Pulmonary artery endothelial cell (primary cell): ENCODE measurements around the gene NCBP2. TPM values are rescaled to one million over a fixed set of nuclear protein-coding genes. Genes with fewer than 3 reads are reported as not detected.

Experiments
- DNase-seq: peaks from one replicate; pipeline ENCODE4 v3.0.0-alpha.2; 2011; ENCODE audit warnings: low read depth, low spot score
- total RNA-seq: library from RNA; depleted of rRNA; stranded (reverse); fragments of >200 nt; gene quantifications from 2 replicates; pipeline ENCODE4 v1.2.3, GENCODE V29; 2014

The NCBP2 gene
- 70.6 and 85.5 TPM in 2 replicates for total RNA-seq

DNA sequence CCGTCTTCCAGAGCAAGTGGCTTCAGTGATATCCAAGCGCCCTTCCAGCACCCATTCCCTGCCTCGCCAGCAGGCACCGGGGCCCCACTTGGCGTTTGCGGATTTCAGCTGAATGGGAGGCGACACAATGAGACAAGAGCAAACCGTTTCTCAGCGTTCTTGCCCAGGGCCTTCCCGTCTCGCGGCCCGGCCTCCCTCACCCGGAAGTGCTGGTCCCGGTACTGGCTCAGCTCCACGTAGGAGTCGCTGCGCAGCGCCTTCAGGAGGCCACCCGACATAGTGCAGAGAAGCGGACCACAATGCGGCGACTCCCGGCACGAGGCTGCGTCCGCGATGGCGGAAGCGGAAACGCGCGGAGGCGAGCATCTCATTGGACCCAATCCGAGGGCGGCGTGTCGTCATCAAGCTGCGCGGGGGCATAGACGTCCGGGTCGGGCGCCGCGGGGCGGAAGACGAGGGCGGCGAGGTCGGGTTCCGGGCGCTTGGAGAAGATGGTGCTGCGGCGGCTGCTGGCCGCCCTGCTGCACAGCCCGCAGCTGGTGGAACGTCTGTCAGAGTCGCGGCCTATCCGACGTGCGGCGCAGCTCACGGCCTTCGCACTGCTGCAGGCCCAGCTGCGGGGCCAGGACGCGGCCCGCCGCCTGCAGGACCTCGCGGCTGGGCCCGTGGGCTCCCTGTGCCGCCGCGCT, at the start of gene NCBP2:
Gene NCBP2, minus strand, starts transcription at position 303 of the 689 bp plus-strand sequence. Its CDS starts 25 bp downstream, at position 278.
- peak; percentile 95 for DNase-seq

- DNase-seq = no peak
Measured at GRCh38 chr3:196991581-196992460, 49.5 kb upstream of the NCBP2 start.

DNA sequence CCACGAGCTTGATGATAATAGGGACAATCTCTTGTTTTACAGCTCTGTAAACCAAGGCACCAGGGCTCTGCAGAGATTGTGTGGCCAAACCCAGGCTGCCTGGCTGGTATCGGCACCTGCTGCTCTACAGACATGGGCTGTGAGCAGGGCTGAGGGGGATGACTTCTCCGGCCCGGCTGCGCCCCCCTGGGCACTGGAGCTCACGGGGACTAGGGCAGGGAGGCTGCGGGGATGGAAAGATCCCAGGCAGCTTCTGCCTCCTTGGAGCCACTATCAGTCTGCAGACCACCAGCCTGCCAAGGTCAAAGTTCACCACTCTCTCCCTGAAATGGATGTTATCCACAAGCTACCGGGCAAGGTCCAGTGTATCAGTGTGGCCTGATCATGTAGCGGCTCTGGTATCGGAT, 48.3 kb upstream of the NCBP2 start:
- no peak for DNase-seq

DNA sequence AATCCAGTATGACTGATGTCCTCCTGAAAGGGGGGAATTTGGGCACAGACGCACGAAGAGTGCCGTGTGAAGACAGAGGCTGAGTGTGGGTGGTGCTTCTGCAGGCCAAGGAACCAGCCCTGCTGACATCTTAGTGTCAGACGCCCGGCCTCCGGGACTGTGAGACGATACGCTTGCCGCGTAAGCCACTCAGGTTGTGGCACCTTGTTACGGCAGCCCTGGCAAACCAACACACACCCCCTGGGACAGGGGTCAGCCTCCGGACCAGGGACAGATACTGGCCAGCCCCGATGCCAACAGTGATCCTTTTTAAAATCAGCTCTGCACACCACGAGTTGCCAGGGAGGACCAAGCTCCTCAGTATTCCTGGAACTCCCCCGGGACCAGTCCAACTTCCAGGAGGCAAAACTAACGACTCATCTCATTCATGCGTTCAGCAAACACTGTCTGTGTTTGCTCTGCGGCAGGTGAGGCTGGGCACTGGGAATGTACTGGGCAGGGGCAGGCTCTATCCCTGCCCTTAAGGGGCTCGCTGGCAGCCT, 47.5 kb upstream of the NCBP2 start:
- no peak for DNase-seq

GRCh38 chr3:196988241-196989029, 46.1 kb upstream of the NCBP2 start:
- DNase-seq = no peak

DNA sequence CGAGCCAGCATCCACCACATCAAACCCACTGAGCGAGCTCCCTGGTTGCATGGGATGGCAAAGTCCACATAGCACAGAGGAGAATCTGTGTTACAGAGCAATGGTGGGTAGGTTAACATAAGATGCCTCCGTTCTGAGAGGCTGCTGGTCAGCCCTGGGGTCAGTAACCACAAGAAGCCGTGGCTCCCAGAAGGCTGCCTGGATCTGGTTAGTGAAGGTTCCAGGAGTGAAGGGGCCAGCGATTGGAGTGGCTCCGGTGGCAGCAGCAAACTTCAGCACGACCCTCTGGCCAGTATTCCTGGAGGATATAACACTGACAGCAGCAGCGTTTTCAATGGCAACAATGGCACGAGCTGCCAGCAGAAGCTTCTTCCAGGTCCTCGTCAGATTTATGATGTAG, 44.7 kb upstream of the NCBP2 start:
- no peak for DNase-seq

- DNase-seq = no peak
Measured at GRCh38 chr3:196985954-196986885, 43.9 kb upstream of the NCBP2 start.

- no peak for DNase-seq
Measured at GRCh38 chr3:196985298-196985697, 43.0 kb upstream of the NCBP2 start.

GRCh38 chr3:196983186-196983585, 40.9 kb upstream of the NCBP2 start:
- no peak for DNase-seq

DNA sequence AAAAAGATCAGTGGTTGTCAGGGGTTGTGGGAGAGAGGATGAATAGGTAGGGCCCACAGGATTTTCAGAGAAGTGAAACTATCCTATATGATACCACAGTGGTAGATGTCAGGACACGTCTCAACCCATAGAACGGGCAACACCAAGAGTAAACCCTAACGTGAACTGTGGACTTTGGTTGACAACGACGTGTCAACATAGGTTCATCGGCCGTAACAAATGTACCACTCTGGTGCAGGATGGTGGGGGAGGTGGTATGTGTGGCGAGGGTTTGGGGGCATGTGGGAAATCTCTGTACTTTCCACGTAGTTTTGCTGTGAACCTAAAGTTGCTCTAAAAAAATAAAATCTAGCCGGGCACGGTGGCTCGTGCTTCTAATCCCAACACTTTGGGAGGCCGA, 39.3 kb upstream of the NCBP2 start:
- no peak for DNase-seq

- no peak for DNase-seq
Measured at GRCh38 chr3:196979545-196979944, 37.2 kb upstream of the NCBP2 start.

- no peak for DNase-seq
Measured at GRCh38 chr3:196976941-196977340, 34.6 kb upstream of the NCBP2 start.

DNA sequence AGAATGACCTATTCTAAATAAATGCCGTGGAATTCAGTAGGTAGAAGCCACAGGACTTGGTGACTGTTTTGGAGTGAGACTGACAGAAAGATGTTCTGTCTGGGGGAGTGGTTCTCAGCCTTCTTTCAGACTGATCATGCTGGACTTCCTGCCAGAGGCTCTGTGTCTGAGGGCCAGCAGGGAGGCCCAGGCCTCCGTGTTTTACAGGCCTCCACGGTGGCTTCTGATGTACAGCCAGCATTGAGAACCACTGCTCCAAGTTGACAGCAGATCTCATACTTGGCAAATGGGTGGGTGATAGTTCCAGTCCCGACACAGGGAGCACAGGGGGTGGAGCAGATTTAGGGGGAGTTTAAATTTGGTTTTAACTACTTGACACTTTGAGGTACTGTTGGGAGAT, 33.0 kb upstream of the NCBP2 start:
- no peak for DNase-seq

GRCh38 chr3:196974661-196975060, 32.3 kb upstream of the NCBP2 start:
- no peak for DNase-seq

DNA sequence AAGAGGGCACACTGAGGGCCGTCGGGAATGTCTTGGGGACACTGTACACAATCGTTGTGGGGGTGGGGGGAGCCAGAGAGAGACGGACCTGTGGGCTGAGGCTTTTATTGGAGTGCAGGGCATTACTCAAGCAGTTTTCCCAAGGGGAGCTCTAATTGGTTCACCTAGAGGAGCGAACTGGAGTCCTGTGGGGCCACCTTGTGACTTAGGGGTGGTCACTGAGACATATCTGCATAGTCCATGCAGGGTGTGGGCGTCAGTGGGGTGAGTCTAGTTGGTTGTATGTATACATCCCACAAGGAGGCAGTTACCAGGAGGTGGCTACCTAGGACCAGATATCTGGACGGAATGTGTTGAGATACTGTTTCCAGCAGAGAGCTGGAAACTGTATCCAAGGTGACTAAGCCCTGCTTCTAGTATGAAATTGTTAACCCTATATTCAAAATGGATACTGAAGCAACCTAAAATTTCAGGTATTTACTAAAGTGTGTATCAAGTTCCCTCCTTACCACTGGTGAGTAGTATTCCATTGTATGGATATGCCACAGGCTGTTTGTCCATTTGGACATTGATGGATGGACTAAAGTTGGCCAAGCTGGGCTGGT, 28.9 kb upstream of the NCBP2 start:
- DNase-seq = no peak

- no peak for DNase-seq
Measured at GRCh38 chr3:196970547-196971093, 28.3 kb upstream of the NCBP2 start.

DNA sequence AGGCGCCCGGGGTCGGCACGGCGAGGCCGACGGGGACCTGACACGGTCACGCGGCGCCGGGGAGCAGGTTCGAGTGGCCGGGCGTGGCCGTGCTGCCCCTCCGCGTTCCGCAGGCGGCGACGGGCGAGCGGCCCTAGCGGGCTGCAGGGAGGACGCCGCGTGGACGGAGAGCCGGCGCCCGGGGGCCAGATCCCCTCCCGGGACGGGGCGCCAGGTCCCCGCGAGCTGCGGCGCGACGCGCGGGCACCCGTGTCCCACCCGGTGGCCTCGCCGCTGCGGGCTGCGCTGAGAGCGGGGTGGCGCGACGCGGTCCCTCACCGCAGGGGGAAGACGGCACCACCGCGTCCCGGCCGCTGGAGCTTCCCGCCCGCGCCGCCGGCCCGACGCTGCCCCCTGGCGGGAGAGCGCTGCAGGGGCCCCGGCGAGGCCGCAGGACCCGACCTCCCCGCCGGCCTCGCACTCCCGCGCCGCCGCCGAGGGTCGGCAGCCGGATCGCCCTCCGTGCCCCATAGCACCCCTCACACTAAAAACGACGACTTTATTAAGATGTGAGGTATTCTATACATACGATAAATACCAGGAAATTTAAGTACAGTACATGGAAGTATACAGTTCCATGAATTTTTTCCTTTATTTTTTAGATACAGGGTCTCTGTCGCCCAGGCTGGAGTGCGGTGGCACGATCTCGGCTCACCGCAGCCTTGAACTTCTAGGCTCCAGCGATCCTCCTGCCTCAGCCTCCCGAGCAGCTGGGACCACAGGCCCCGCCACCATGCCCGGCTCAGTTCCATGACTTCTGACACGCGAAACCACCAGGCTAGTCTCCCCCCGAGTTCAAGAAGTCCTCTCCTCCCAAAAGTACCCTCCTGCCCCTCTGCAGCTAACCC, 27.6 kb upstream of the NCBP2 start:
- DNase-seq = no peak

GRCh38 chr3:196969134-196969659, 26.9 kb upstream of the NCBP2 start:
- no peak for DNase-seq
